ENCODE data around the gene PHF1. TPM values are rescaled to one million over a fixed set of nuclear protein-coding genes. Genes with fewer than 3 reads are reported as not detected.

Gene PHF1
- total and polyA plus RNA-seq, 2 of the 4 experiments (the other 2 are of a cell fraction) = 9.0 to 47.2 TPM

DNA sequence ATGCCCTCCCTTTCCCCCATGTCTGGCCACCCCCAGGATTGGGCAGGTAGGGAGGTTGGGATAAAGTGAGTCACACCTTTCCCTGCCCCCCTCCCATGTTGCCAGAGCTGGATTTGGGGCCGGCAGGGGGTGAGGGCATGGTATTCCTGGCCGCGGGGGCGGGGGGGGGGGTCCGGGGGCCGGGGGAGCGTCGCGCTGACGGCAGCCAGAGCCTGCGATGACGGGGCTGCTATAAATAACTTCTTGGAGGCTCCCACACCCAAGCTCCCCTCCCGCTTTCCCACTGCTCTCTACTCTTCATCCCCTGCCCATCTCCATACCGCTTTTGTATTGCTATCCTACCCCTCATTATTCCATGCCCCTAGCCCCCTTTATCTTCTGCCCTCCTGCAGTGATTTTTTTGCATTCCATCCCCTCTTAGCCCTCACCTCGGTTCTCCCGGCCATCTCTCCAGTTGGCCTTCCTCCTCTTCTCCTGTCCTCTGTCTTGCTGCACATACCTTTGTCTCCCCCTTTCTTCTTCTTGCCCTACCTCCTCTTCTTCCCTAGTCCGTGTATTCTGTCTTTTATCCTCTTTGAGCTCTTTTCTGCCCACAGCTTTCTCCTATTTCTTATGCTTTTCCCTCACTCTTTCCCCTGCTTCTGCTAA lies 22.9 kb downstream of the PHF1 start:
- H2AK9ac ChIP-seq (replicated peaks; ENCODE audit: low read depth, low read length, poor library complexity) = peak overlapping the region; percentile 52
- H2BK20ac ChIP-seq (ENCODE audit: low read depth, low read length) = no peak overlapping the region
- H2BK15ac ChIP-seq (ENCODE audit: low read depth, low read length) = no peak overlapping the region
- BruUV-seq (replicated peaks) = no TSS peak
- H4K5ac ChIP-seq (ENCODE audit: low read depth, low read length) = peak overlapping the region; percentile 48; the same call in 1 of the 2 replicates
- no peaks in the 10 kb centered on the region for H3K9me3 ChIP-seq (ENCODE audit: control insufficient read depth, insufficient read depth, low read length)
- no peak overlapping the region for H3K4me3 ChIP-seq (ENCODE audit: insufficient read depth, low read depth, low read length)
- H4K91ac ChIP-seq (ENCODE audit: insufficient read depth, low read depth, low read length) = no peak overlapping the region
- H3K4me2 ChIP-seq (ENCODE audit: low read depth, low read length) = peak overlapping the region; percentile 27; the same call in 1 of the 2 replicates
- H3K56ac ChIP-seq (ENCODE audit: extremely low read depth, insufficient read depth, low read length) = no peak overlapping the region
- WGBS, 2 experiments (ENCODE audit: extremely low coverage in 2 of 2, insufficient read length in 1 of 2) = 14% methylated on average over 3 of the region's 17 CpGs; no CpG with 5 or more reads in 1 of the 2 experiments
- no peak overlapping the region for H3K18ac ChIP-seq (ENCODE audit: low read depth, low read length)
- peak overlapping the region; percentile 17 for H2BK5ac ChIP-seq (ENCODE audit: low read depth, low read length, poor library complexity, severe bottlenecking)
- H3K9ac ChIP-seq (ENCODE audit: low read depth, low read length) = no peak overlapping the region
- peak overlapping the region; percentile 51; the same call in 1 of the 2 replicates for H2AK5ac ChIP-seq (ENCODE audit: low read depth, low read length)
- ChIA-PET POLR2A (ENCODE audit: unreplicated experiment) (no interaction called here), CTCF (no interaction called here)
- no peaks in the 10 kb centered on the region for H3K27me3 ChIP-seq (ENCODE audit: control insufficient read depth, insufficient read depth, low read length)
- no peak overlapping the region; a peak in 1 of 4 replicates for H4K8ac ChIP-seq (ENCODE audit: low read depth in 2 of 2, low read length in 2 of 2)
- 0 out of 2 replicates have a peak, but pooled peaks have one; percentile 9 for ATAC-seq (ENCODE audit: low read depth)
- peaks cover 21% of the 10 kb centered on the region for H3K9me1 ChIP-seq (ENCODE audit: insufficient read depth, low read length)
- no peak overlapping the region for H3K14ac ChIP-seq (replicated peaks; ENCODE audit: low read depth, low read length)
- peaks cover 36% of the 10 kb centered on the region for H3K36me3 ChIP-seq (ENCODE audit: control insufficient read depth, insufficient read depth, low read length)
- peaks cover 30% of the 10 kb centered on the region for H4K20me1 ChIP-seq (ENCODE audit: insufficient read depth, low read length)
- peaks cover 26 to 66% of the 10 kb centered on the region in 2 experiments for H3K79me1 ChIP-seq (ENCODE audit: low read depth in 1 of 2, low read length in 2 of 2)
- H2BK120ac ChIP-seq (ENCODE audit: low read depth, low read length) = no peak overlapping the region
- H3K23ac ChIP-seq (ENCODE audit: low read depth, low read length) = peak overlapping the region; percentile 59; the same call in 1 of the 2 replicates
- peaks cover 22% of the 10 kb centered on the region for H3K4me1 ChIP-seq (ENCODE audit: control insufficient read depth, insufficient read depth, low read length)
- in situ Hi-C loops (cut with MboI; ENCODE audit: low sequenced_read_pairs) (no loop called here), intact Hi-C loops (cut with micrococcal nuclease) (no loop called here), dilution Hi-C loops (cut with HindIII; ENCODE audit: low sequenced_read_pairs, unreplicated experiment) (no loop called here)
- H3K27ac ChIP-seq (ENCODE audit: insufficient read depth, low read length) = no peak overlapping the region
- DNase-seq = peak; percentile 75
- no peak overlapping the region; the same call in 1 of the 2 replicates for H3K4ac ChIP-seq (ENCODE audit: low read depth, low read length)
- H2AFZ ChIP-seq (replicated peaks; ENCODE audit: low read length, poor library complexity) = no peak overlapping the region
- TF ChIP-seq MAZ (IDR thresholded peaks at IDR 0.05; ENCODE audit: borderline replicate concordance, low read depth, low read length) = 0 out of 2 replicates have a peak, but pooled peaks have one; percentile 15
- TF ChIP-seq, protein P1, sequence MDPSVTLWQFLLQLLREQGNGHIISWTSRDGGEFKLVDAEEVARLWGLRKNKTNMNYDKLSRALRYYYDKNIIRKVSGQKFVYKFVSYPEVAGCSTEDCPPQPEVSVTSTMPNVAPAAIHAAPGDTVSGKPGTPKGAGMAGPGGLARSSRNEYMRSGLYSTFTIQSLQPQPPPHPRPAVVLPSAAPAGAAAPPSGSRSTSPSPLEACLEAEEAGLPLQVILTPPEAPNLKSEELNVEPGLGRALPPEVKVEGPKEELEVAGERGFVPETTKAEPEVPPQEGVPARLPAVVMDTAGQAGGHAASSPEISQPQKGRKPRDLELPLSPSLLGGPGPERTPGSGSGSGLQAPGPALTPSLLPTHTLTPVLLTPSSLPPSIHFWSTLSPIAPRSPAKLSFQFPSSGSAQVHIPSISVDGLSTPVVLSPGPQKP (IDR thresholded peaks at IDR 0.05; ENCODE audit: borderline replicate concordance, low read depth, low read length) = no peak
- no peak for TF ChIP-seq NFE2L2 (IDR thresholded peaks at IDR 0.05; ENCODE audit: low read depth, low read length)
- TF ChIP-seq FOS (IDR thresholded peaks at IDR 0.05; ENCODE audit: low read depth, low read length) = 0 out of 2 replicates have a peak, but pooled peaks have one; percentile 30
